ENCODE results near the gene VWA3B.

The VWA3B gene

DNA sequence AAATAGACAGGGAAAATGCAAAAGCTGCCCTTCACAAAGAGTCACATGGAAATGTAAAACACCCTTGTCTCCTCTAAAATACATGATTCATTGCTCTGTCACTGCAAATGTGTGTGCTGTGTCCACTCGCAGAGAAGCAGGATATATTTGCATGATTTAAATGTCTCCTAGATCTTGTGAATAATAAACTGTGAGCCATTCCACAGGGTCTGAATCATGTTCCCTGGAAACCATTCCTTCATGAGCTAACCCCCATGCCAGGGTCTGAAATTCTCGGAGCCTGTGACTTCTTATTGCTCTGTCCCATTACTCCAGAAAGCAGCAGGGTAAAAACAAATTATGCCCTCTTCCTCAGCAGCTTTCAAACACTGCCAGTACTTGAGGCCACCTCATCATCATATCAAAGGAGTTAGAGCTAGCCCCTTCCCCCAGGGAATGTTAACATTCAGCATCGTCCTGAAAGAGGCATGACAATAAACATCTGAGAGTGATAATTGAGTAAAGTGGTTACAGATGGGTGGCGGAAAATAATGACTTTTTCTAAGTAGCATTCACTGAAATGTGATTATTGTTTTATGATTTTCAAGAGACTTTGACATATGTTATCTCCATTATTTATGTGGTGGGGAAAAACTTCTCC lies 247.6 kb downstream of the VWA3B start:
- peak; percentile 100 for DNase-seq (ENCODE audit: low read depth)

DNA sequence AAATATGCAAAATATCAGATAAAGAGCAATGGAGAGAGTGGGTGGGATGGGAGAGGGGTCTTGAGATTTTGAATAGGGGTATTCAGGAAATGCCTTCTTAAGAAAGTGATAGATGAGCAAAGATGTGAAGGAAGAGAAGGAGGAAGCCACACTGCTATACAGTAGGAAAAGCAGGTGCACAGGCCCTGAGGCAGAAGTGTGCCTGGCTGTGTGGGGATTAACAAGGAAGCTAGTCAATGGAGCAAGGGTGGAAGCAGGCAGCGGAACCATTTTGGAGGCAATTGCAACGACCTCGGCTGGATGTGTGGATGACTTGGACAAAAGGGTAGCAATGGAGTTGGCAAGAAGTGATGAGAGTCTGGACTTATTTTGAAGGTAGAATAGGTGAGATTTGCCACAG lies 248.3 kb downstream of the VWA3B start:
- no peak for DNase-seq (ENCODE audit: low read depth)

DNA sequence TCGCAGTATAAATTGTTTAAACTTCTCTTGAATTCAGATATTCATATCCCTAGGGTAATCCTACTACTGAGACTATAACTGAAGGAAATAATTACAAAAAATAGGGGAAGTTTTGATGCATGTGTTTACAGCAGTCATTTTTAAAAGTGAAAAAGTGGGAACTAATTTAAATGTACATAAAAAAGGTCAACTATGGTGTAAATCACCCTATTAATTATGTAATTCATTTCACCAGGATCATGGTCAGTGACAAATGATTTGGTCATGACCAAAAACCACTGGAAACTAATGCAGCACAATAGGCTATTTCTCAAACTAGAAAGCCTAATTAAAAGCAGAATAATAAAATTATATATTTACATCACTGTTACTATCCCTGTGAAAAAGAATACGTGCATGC lies 254.3 kb downstream of the VWA3B start:
- no peak for DNase-seq (ENCODE audit: low read depth)

DNA sequence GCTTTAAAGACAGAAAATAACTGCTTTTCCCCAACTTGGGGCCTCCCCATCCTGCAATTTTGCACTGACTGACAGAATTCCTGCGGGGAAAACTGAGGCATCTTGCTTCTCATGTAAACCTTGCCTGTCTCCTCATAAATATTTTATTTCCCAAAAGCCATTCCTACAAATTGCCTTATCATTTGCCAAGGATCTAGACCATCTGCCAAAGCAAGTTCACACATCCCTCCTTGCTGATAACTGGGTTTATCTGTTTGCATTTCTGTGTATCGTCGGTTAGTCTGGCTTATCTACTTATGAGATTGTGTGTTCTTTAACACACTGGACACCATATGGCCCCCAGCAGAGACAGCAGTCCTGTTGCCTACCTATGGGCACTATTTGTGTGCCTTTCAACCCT lies 256.3 kb downstream of the VWA3B start:
- no peak for DNase-seq (ENCODE audit: low read depth)

DNA sequence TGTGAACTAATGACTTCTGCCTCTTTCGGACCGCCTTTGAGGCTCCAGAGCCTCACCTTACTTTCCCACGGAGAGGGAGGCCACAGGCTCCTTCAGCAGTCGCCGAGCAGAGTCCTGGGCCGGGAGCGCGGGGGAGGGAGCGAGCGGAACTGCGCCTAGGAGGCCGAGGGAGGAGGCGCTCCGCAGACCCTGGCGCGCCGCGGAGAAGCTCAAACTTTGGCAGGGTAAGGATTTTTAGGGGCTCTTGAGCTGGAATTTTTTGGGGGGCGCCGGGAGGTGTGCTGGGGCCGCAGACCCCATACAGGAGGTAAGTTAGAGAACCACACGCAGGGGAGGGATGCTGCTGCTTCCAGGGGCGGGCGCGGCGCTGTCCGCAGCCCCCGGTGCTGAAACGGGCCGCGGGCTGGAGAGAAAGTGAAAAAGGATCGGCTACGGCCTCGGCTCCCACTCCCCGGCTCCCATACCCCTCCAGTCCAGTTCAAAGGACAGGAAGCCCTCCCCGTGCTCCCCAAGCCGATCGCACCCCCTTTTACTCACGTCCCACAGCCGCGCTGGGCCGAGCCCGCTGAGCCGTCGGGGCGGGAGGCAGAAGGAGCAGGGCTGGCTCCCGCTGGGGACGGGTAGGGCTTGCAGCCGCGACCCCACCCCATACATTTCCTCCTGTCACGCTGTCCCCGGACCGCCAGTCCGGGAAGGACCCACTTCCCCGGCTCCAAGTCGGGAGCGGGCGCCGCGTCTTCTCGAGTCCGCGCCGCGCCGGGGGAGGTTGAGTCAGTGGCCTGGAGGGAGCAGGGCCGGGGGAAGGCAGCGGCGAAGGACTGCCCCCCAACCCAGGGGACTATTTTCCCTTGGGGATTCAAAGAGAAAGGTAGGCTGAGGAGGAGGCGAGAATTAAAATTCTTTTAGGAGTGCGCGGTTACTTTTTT lies 259.6 kb downstream of the VWA3B start, which contains the start of gene CNGA3:
Gene CNGA3 (plus strand): TSS at position 146 of the 926 bp plus-strand sequence. CDS start 23,520 bp downstream, outside the sequence.
- no peak for DNase-seq (ENCODE audit: low read depth)

DNA sequence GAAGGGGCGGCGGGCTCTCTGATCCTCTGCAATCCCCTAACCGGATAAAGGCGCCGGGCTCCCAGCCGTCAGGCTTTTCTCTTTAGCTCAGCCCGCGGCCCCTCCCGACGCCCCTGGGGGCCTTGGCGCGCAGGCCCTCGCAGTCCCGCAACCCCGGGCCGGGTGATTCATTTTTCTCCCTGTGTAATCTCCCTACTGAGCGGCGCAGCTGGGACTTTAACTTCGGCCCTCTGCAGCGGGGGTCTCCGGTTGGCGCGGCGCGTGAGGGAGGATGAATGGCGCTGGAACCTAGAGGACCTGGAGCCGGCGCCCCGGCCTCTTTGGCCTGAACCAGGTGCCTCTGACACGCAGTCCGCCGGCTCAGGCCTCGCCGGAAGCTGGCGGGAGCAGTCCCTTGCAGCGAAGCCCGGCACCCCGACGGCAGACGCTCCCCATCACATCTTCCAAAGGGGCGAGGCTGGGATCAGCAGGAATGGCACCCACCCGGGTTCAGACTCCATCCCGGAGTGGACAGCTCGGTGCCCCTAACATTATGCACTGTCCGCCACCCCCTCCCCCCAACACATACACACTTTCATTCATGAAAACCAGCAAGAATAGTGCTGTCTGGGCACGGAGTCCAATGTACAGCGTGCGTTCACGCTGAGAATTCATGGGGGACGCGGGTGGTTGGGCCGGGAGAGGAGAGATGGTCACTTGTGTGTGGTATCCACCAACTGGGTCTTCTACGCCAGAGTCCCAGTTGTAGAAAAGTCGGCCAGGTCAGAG lies 260.5 kb downstream of the VWA3B start:
- no peak for DNase-seq (ENCODE audit: low read depth)

DNA sequence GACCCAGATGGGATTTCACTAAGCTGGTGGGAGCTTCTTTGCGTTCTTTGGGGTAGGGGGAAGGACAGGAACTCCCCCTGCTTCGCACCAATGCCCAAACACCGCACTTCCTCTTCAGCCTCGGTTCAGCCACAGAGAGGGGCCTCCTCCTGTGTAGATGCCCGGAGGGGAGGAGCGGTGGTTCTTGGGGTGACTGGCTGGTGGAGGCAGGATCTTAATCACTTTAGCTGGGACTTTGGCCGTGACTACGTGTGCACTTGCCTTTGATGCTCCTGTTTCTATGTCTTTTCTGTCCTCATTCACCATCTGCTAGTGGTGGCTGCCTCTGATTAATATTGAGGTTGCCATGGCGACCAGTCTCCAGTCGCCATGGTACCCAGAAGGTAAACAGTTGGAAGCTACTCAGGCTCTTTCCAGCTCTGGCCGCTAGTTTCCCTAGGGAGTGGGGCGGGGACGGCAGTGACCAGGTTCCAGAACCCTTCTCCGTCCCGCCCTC lies 261.1 kb downstream of the VWA3B start:
- DNase-seq (ENCODE audit: low read depth), result no peak

DNA sequence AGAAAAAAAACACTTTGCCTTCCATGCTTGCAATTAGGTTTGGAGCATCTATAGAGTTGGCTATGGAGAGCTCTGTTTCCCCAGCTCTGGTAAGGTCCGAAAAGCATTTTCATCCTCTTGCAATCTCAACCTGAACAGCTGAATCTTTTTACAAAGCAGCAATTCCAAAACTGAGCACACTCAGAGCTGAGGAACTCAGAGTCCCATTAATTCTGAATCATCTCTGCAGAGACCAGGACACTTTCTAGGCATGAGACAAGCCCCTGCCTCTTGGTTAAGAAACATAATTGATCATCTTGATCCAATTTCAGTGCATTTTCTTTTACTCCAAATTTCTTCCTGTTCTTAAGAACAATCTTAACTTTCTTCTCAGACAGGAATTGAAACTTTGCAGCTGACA lies 263.4 kb downstream of the VWA3B start:
- DNase-seq (ENCODE audit: low read depth), result peak; percentile 28

DNA sequence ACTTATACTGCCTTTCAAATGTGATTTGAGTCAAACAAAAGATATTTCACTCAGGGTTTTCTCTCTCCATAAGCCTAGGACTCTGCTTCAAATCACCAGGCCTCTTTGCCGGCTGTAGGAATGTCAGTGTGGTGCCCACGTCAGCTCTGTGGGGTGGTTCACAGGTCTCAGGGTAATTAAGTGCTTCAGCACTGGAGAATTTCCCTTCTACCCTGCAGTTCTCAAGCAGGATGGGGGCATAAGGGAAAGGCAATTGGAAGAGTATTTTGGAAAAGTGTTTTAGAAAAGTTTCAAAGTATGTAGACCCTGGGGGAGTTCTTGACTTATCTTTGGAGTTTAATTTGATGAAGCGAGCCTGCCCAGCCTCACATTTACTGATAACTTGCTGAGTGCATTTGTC lies 268.9 kb downstream of the VWA3B start:
- no peak for DNase-seq (ENCODE audit: low read depth)

DNA sequence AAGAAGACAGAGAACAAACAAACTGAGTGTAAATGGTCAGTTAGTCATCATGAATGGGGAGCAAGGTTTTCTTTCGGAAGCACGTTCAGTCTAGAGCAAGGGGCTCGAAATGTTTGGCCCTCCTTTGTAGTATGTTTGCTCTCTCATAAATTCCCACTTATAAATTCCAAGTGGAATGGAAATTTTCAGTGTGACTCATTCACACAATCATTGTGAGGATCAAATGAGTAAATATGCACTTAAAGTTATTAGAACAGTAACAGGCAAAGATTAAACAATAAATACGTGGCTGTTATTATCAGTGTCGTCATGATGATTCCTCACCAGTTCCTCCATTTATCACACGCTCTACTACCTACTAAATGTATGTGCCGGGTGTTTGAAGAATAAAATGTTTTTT lies 269.8 kb downstream of the VWA3B start:
- DNase-seq (ENCODE audit: low read depth), result no peak

DNA sequence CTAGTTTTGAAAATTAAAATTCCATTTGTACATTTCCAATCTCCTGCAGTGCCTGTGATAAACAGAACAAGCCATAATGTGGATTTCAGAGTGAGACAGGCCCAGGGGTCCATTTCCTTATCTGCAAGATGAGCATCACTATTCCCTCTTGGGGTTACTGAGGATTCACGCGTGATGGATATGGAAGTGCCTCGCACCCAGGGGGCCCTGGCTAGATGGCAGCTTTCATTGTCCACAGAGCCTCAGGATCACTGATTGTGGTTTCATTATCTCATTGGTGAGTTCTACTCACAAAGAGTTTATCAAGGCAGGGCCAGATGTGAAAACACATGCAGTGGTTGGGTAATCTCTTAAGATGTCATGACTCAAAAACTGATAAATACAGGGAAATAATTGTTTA lies 270.9 kb downstream of the VWA3B start:
- no peak for DNase-seq (ENCODE audit: low read depth)

DNA sequence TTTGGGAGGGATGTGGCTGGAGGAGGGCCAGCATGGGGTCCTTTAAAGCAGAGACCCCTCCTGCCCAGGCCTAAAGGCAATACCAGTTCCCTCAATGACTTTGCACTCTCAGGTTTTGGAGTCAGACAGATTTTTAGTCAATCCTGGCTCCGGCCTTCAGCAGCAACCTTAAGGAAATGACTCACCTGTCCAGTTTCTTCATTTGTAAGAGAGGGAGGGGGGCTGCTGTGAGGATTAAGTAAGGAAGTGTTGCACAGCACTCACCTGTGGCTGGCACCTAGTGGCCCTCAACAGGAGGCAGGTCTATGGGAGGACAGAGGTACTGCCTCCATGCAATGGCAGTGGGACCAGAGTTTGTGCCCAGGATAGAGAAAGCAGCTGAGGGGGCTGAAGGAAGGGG lies 273.0 kb downstream of the VWA3B start:
- DNase-seq (ENCODE audit: low read depth), result no peak
